Stimulated activated CD8-positive, alpha-beta memory T cell treated with anti-CD3 and anti-CD28 coated beads, Interleukin-4, amount 100 ng/mL, for 4 hours (primary cell): ENCODE results near the gene RALGPS1.

ENCODE experiments used
- DNase-seq, 2 donors: peaks; one replicate each; pipeline ENCODE4 v3.0.0-alpha.2; 2020; ENCODE audit warnings: low read depth in 2 of 2, low spot score in 1 of 2

Gene RALGPS1

GRCh38 chr9:127214421-127215267 is 300.1 kb downstream of the RALGPS1 start:
- peak; percentile 16 to 46 for DNase-seq

- no peak for DNase-seq
Measured at GRCh38 chr9:127215268-127216209, 301.0 kb downstream of the RALGPS1 start.

- DNase-seq, result no peak
Measured at GRCh38 chr9:127216210-127216887, 301.8 kb downstream of the RALGPS1 start.

GRCh38 chr9:127216888-127217217 is 302.3 kb downstream of the RALGPS1 start:
- DNase-seq, result no peak

GRCh38 chr9:127218818-127219217 is 304.2 kb downstream of the RALGPS1 start:
- DNase-seq, result no peak

GRCh38 chr9:127219520-127219919 is 304.9 kb downstream of the RALGPS1 start:
- DNase-seq, result no peak

- DNase-seq, result no peak
Measured at GRCh38 chr9:127221695-127222094, 307.1 kb downstream of the RALGPS1 start.

- DNase-seq, result no peak
Measured at GRCh38 chr9:127222388-127223095, 308.0 kb downstream of the RALGPS1 start.

- no peak for DNase-seq
Measured at GRCh38 chr9:127223266-127223665, 308.7 kb downstream of the RALGPS1 start.

- DNase-seq, result no peak
Measured at GRCh38 chr9:127223810-127224177, 309.2 kb downstream of the RALGPS1 start.

GRCh38 chr9:127224178-127224882 is 309.7 kb downstream of the RALGPS1 start:
- DNase-seq, result peak; percentile 70 to 73

- DNase-seq, result peak; percentile 81 to 87
Measured at GRCh38 chr9:127224883-127225739, 310.5 kb downstream of the RALGPS1 start.

- DNase-seq, result no peak
Measured at GRCh38 chr9:127225801-127226625, 311.4 kb downstream of the RALGPS1 start.

GRCh38 chr9:127229691-127230417 is 315.3 kb downstream of the RALGPS1 start:
- no peak for DNase-seq

- no peak for DNase-seq
Measured at GRCh38 chr9:127231666-127232065, 317.1 kb downstream of the RALGPS1 start.

GRCh38 chr9:127232833-127233549 is 318.4 kb downstream of the RALGPS1 start:
- DNase-seq, result no peak

GRCh38 chr9:127233550-127233949 is 319.0 kb downstream of the RALGPS1 start:
- no peak for DNase-seq
